Heart left ventricle (tissue), 13 donors: ENCODE results near the gene REPIN1.

Experiments
- POLR2A ChIP-seq, 2 donors: fragments of 450-650 bp; IDR thresholded peaks; one replicate each; pipeline ENCODE4 v1.6.1; 2017; ENCODE audit warnings: antibody characterized with exemption in 2 of 2, mild to moderate bottlenecking in 2 of 2, moderate library complexity in 2 of 2
- TF ChIP-seq, protein P1 (sequence below), 12 donors: fragments of 200-600 bp; sonication (generic) in 4 of 12; IDR thresholded peaks; one replicate each; pipeline versions ENCODE4 v1.5.0 to v1.8.0; 2018 to 2022; ENCODE audit warnings: antibody characterized with exemption in 12 of 12, mild to moderate bottlenecking in 5 of 12
- donor health status: ischemic (EF 13 %, LVEDD 7.1; RV severe dilation, severe dysfunction).
- donor health status: DM: no; HTN: yes; CAD: no.
- donor health status: DM: no; HTN: no; CAD: no.
- donor health status: ischemic (EF 25% LVEDD 6.9; RV normal size, moderate dysfunction).
- donor health status: ischemic (EF 25% LVEDD 5.7; RV mildly dilated, moderate dysfunction).
- donor health status: ischemic (EF 35%, LVEDD 5.7; RV mildly dilated, moderate dysfunction).
- donor health status: nonischemic (EF 11% LVEDD 7.7; RV severe dilation, severe dysfunction).
- donor health status: DM: yes; HTN: yes; CAD: no.
- donor health status: PGD.
- donor health status: ischemic (EF 29% LVEDD 5.4; RV normal size, mild dysfunction).
- donor health status: nonischemic (EF 23%, LVEDD 6.1; RV moderate dilation, normal function).

DNA sequence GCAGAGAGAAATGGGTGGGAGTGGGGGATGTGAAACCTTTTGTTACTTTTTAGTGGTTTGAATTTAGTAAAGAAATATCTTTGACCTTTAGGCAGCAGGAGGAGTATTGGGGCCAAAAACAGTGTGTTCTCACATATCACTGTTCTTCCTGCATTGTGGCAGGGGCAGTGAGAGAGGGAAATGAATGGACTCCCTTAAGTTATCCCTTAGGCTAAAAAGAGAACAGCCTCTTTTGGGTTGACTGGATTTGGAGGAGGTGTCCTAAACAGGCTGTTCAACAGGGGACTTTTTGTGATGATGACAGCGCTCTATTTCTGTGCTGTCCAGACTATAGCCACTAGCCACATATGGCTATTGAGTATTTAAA lies 32.8 kb downstream of the REPIN1 start:
- TF ChIP-seq, protein P1, sequence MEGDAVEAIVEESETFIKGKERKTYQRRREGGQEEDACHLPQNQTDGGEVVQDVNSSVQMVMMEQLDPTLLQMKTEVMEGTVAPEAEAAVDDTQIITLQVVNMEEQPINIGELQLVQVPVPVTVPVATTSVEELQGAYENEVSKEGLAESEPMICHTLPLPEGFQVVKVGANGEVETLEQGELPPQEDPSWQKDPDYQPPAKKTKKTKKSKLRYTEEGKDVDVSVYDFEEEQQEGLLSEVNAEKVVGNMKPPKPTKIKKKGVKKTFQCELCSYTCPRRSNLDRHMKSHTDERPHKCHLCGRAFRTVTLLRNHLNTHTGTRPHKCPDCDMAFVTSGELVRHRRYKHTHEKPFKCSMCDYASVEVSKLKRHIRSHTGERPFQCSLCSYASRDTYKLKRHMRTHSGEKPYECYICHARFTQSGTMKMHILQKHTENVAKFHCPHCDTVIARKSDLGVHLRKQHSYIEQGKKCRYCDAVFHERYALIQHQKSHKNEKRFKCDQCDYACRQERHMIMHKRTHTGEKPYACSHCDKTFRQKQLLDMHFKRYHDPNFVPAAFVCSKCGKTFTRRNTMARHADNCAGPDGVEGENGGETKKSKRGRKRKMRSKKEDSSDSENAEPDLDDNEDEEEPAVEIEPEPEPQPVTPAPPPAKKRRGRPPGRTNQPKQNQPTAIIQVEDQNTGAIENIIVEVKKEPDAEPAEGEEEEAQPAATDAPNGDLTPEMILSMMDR (IDR thresholded peaks at IDR 0.05): no peak
- no peak for TF ChIP-seq POLR2A (IDR thresholded peaks at IDR 0.05)
